GM19023 (cell line): ENCODE results near the gene GALE.

Source experiments
- ATAC-seq: cut with Tn5 transposase; IDR thresholded peaks from one replicate; pipeline ENCODE4 v1.9.1; 2021; ENCODE audit warnings: mild to moderate bottlenecking, moderate library complexity; ENCODE audit not compliant: unreplicated experiment

GALE gene

DNA sequence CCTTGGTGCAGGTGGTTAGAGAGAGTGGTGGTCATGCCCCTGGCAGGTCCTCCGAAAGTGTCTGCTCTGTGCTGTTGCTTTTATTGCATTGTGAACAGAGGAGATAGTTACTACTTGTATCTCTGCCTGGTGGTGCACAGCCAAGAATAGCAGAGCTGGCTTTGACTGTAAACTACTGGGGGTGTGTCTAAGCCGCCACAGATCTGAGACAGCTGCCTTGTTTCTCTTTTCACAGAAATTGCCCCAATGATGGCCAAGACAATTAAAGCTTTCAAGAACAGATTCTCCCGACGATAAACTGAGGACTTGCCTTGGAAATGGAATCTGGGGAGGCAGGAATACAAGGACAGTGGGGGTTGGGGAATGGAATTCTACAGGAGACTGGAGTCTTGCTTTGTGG is 41.3 kb downstream of the GALE start:
- no peak for ATAC-seq

GRCh38 chr1:23757812-23758211 is 42.7 kb downstream of the GALE start:
- ATAC-seq, result no peak

DNA sequence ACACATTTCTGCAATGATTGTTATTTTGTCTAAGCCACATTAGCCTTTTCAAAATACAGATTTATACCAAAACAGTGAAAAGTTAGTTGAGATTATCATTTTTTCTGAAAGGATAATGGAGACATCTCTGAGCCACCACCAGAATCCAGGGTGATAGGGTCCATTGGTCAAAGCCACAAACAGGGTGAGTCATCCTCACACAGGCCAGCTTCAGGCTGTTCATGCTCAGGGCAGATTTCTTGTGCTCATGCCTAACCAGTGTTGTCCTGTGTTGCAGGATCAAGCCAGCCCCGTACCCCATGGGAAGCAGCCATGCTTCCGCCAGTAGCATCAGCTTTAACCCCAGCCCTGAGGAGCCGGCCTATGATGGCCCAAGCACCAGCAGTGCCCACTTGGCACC is 43.9 kb downstream of the GALE start:
- no peak for ATAC-seq

DNA sequence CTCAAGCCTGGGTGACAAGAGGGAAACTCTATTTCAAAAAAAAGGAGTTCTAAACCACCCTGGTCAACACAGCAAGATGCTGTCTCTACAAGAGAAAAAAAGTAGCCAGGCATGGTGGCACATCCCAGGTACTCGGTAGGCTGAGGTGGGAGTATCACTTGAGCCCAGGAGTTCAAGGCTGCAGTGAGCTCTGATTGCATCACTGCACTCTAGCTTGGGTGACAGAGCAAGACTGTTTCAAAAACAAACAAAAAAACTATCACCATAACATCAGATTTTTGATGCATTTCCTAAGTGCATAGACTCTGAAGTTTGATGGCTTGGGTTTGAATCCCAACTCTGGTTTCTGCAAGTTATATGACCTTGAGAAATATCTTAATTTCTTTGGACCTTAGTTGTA is 47.6 kb downstream of the GALE start:
- no peak for ATAC-seq

DNA sequence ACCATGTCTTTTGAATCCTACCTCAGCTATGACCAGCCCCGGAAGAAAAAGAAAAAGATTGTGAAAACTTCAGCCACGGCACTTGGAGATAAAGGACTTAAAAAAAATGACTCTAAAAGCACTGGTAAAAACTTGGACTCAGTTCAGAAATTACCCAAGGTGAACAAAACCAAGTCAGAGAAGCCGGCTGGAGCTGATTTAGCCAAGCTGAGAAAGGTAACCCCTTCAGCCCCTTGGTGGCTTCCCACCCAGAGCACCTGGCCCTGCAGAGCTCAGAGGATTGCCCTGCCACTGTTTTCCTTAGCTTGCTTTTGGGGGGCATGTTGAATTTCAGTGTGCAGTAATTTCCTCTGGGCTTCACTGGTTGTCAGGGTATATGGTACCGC is 48.7 kb downstream of the GALE start:
- no peak for ATAC-seq

DNA sequence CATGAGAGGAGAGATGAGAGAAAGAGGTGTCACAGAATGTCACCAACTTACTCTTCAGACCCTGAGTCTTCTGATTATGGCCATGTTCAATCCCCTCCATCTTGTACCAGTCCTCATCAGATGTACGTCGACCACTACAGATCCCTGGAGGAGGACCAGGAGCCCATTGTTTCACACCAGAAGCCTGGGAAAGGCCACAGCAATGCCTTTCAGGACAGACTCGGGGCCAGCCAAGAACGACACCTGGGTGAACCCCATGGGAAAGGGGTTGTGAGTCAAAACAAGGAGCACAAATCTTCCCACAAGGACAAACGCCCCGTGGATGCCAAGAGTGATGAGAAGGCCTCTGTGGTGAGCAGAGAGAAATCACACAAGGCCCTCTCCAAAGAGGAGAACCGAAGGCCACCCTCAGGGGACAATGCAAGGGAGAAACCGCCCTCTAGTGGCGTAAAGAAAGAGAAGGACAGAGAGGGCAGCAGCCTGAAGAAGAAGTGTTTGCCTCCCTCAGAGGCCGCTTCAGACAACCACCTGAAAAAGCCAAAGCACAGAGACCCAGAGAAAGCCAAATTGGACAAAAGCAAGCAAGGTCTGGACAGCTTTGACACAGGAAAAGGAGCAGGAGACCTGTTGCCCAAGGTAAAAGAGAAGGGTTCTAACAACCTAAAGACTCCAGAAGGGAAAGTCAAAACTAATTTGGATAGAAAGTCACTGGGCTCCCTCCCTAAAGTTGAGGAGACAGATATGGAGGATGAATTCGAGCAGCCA is 49.3 kb downstream of the GALE start:
- no peak for ATAC-seq

GRCh38 chr1:23748016-23748415 is 52.5 kb downstream of the GALE start:
- ATAC-seq, result no peak
